NOMO-1 treated with DMSO at 0.1 percent for 48 hours (cell line): ENCODE measurements around the gene XYLT1.
A peak's percentile ranks its signal among the peaks of the same experiment; 100 is the strongest.

ENCODE experiments used
- DNase-seq: peaks from one replicate; lab custom pipeline; 2025; ENCODE audit not compliant: unreplicated experiment; lab: John Stamatoyannopoulos, UW

Gene XYLT1

GRCh38 chr16:17072104-17072503 is 398.7 kb downstream of the XYLT1 start:
- no peak for DNase-seq

GRCh38 chr16:17070882-17071592 is 399.7 kb downstream of the XYLT1 start:
- peak; percentile 97 for DNase-seq

GRCh38 chr16:17069681-17070080 is 401.1 kb downstream of the XYLT1 start:
- no peak for DNase-seq

GRCh38 chr16:17068524-17068923 is 402.2 kb downstream of the XYLT1 start:
- DNase-seq, result no peak

- DNase-seq, result no peak
These were observed 402.9 kb downstream of the XYLT1 start for GRCh38 chr16:17067882-17068281.

- peak; percentile 82 for DNase-seq
These were observed 407.3 kb downstream of the XYLT1 start for GRCh38 chr16:17063201-17064139.

GRCh38 chr16:17062676-17063075 is 408.1 kb downstream of the XYLT1 start:
- DNase-seq, result no peak

- no peak for DNase-seq
These were observed 409.4 kb downstream of the XYLT1 start for GRCh38 chr16:17061326-17061725.

GRCh38 chr16:17058471-17058870 is 412.3 kb downstream of the XYLT1 start:
- no peak for DNase-seq

- DNase-seq, result no peak
These were observed 414.1 kb downstream of the XYLT1 start for GRCh38 chr16:17056666-17057065.

- peak; percentile 1 for DNase-seq
These were observed 417.1 kb downstream of the XYLT1 start for GRCh38 chr16:17053536-17054160.
